Mesenchymal stem cell (in vitro differentiated cells and primary cell): Measurements from ENCODE around the gene PA2G4.

ENCODE experiments used
- DNase-seq: peaks from one replicate; pipeline ENCODE4 v3.0.0-alpha.2; 2013
- H2AFZ ChIP-seq: one replicate; pipeline ENCODE4 v1.6.1; 2013; ENCODE audit warnings: low read depth, mild to moderate bottlenecking, control low read depth, inconsistent platforms, low read length, moderate library complexity
- H2AK5ac ChIP-seq: 2 replicates; pipeline ENCODE4 v1.6.1; 2013; ENCODE audit warnings: low read length, moderate library complexity, mild to moderate bottlenecking, inconsistent platforms; ENCODE audit not compliant: severe bottlenecking
- H2BK120ac ChIP-seq: one replicate; pipeline ENCODE4 v1.6.1; 2013; ENCODE audit warnings: low read depth, mild to moderate bottlenecking, inconsistent platforms, low read length, moderate library complexity
- H2BK12ac ChIP-seq, 2 experiments: one replicate each; pipeline ENCODE4 v1.6.1; 2013; ENCODE audit warnings: inconsistent platforms in 2 of 2, low read length in 2 of 2, mild to moderate bottlenecking in 2 of 2, moderate library complexity in 2 of 2, control low read depth in 1 of 2
- H2BK15ac ChIP-seq: one replicate; pipeline ENCODE4 v1.6.1; 2013; ENCODE audit warnings: mild to moderate bottlenecking, low read depth, inconsistent platforms; ENCODE audit not compliant: poor library complexity, severe bottlenecking
- H2BK5ac ChIP-seq: 2 replicates; pipeline ENCODE4 v1.6.1; 2013; ENCODE audit warnings: low read depth, mild to moderate bottlenecking, low read length, control low read depth, inconsistent platforms; ENCODE audit not compliant: poor library complexity, severe bottlenecking
- H3K14ac ChIP-seq, 2 experiments: one replicate each; pipeline ENCODE4 v1.6.1; 2013; ENCODE audit warnings: inconsistent platforms in 2 of 2, low read length in 2 of 2, control low read depth in 1 of 2, mild to moderate bottlenecking in 1 of 2, moderate library complexity in 1 of 2
- H3K18ac ChIP-seq, 2 experiments: one replicate each; pipeline ENCODE4 v1.6.1; 2013; ENCODE audit warnings: inconsistent platforms in 2 of 2, low read length in 2 of 2, control low read depth in 1 of 2, low read depth in 1 of 2, mild to moderate bottlenecking in 1 of 2
- H3K23ac ChIP-seq, 2 experiments: one replicate each; pipeline ENCODE4 v1.6.1; 2013; ENCODE audit warnings: inconsistent platforms in 2 of 2, low read length in 2 of 2, mild to moderate bottlenecking in 2 of 2, moderate library complexity in 2 of 2, control low read depth in 1 of 2
- H3K27ac ChIP-seq: 2 replicates; pipeline ENCODE4 v1.5.1; 2013; ENCODE audit warnings: mild to moderate bottlenecking, moderate library complexity, low read length, control low read depth, inconsistent platforms; ENCODE audit not compliant: poor library complexity, severe bottlenecking
- H3K27me3 ChIP-seq, 2 experiments: 2 replicates each; pipeline versions ENCODE4 v1.6.1 to v1.7.0; 2013; ENCODE audit warnings: low read length in 2 of 2, mild to moderate bottlenecking in 2 of 2, moderate library complexity in 2 of 2, control low read depth in 1 of 2, inconsistent platforms in 1 of 2; ENCODE audit not compliant: control insufficient read depth in 1 of 2, insufficient read depth in 1 of 2
- H3K36me3 ChIP-seq, 2 experiments: 2 replicates each; pipeline versions ENCODE4 v1.6.1 to v1.7.0; 2013; ENCODE audit warnings: low read length in 2 of 2, control low read depth in 1 of 2, inconsistent platforms in 1 of 2, low read depth in 1 of 2, mild to moderate bottlenecking in 1 of 2; ENCODE audit not compliant: insufficient read depth in 2 of 2, control insufficient read depth in 1 of 2
- H3K4ac ChIP-seq, 2 experiments: one replicate each; pipeline ENCODE4 v1.6.1; 2013; ENCODE audit warnings: inconsistent platforms in 2 of 2, low read length in 2 of 2, mild to moderate bottlenecking in 2 of 2, moderate library complexity in 2 of 2, control low read depth in 1 of 2, low read depth in 1 of 2
- H3K4me1 ChIP-seq: 2 replicates; pipeline ENCODE4 v1.6.1; 2013; ENCODE audit warnings: low read depth, low read length, control low read depth; ENCODE audit not compliant: control insufficient read depth, insufficient read depth
- H3K4me2 ChIP-seq: 2 replicates; pipeline ENCODE4 v1.6.1; 2013; ENCODE audit warnings: low read length, mild to moderate bottlenecking, inconsistent platforms; ENCODE audit not compliant: poor library complexity, severe bottlenecking
- H3K4me3 ChIP-seq, 2 experiments: 2 replicates each; pipeline versions ENCODE4 v1.5.1 to v1.7.0; 2013; ENCODE audit warnings: low read length in 2 of 2, mild to moderate bottlenecking in 2 of 2, control low read depth in 1 of 2, low read depth in 1 of 2; ENCODE audit not compliant: insufficient read depth in 1 of 2
- H3K79me1 ChIP-seq: replicated peaks from 2 replicates; pipeline ENCODE4 v1.6.1; 2013; ENCODE audit warnings: mild to moderate bottlenecking, control low read depth, low read length, inconsistent platforms; ENCODE audit not compliant: poor library complexity, severe bottlenecking
- H3K9ac ChIP-seq: 2 replicates; pipeline ENCODE4 v1.7.0; 2013; ENCODE audit warnings: mild to moderate bottlenecking, low read length, moderate library complexity
- H3K9me3 ChIP-seq: 2 replicates; pipeline ENCODE4 v1.7.0; 2013; ENCODE audit warnings: mild to moderate bottlenecking, low read length; ENCODE audit not compliant: control insufficient read depth
- H4K8ac ChIP-seq: one replicate; pipeline ENCODE4 v1.6.1; 2013; ENCODE audit warnings: inconsistent platforms, mild to moderate bottlenecking, low read length, moderate library complexity
- H4K91ac ChIP-seq: one replicate; pipeline ENCODE4 v1.6.1; 2013; ENCODE audit warnings: mild to moderate bottlenecking, low read length, inconsistent platforms
- whole genome bisulfite sequencing: methylation state at CpG from one replicate; pipeline ENCODE4 v1.1.7; 2013; ENCODE audit warnings: mixed read lengths; 5-methylcytosine and 5-hydroxymethylcytosine counted together

Gene PA2G4

DNA sequence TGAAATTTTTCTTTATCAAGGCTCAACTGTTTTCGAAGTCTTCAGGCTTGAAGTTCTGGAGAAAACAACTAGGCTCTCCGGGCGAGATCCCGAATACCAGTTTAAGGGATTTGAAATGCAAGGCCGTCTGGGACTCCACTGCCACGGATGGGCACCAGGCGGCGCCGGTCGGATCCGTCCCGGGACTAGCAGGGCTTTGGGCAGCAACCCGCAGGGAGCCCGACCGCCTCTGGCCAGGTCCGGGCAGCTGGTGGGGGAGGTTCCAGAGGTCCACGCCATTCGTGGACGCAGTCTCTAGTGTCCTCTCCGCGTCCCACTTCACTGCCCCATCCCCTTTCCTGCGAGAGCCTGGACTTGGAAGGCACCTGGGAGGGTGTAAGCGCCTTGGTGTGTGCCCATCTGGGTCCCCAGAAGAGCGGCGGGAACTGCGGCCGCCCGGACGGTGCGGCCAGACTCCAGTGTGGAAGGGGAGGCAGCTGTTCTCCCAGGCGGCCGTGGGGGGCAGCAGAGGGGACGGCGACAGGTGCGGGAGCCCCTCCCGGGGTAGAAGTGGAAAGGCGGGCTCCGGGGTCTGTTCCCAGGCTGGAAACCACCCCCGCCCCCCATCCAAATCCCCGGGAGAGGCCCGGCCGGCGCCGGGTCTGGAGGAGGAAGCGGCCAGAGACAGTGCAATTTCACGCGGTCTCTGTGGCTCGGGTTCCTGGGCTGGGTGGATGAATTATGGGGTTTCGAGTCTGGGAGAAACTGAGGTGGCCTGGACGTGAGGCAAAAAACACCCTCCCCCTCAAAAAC, 25.2 kb upstream of the PA2G4 start:
- Histone ChIP-seq H3K4me3 (peak overlapping the region; percentile 62 to 85), H2BK12ac (no peak overlapping the region), H3K4ac (no peak overlapping the region), H3K23ac (no peak overlapping the region), H3K18ac (peak overlapping the region in 1 of 2 experiments; percentile 44), H3K27ac (peak overlapping the region; percentile 73), H2AK5ac (no peak overlapping the region), H2BK15ac (no peak overlapping the region), H3K79me1 (no peaks in the 10 kb centered on the region), H3K9me3 (no peaks in the 10 kb centered on the region), H3K36me3 (no peaks in the 10 kb centered on the region), H3K27me3 (peaks cover 29 to 37% of the 10 kb centered on the region in 2 experiments), H4K91ac (no peak overlapping the region), H2BK120ac (no peak overlapping the region), H3K4me2 (peak overlapping the region; percentile 96), H3K4me1 (peaks cover 18% of the 10 kb centered on the region), H2AFZ (peak overlapping the region; percentile 83), H3K9ac (peak overlapping the region; percentile 79), H2BK5ac (no peak overlapping the region), H4K8ac (peak overlapping the region; percentile 46), H3K14ac (no peak overlapping the region)
- peak; percentile 89 for DNase-seq
- WGBS = 2% methylated on average over 28 of the region's 50 CpGs

DNA sequence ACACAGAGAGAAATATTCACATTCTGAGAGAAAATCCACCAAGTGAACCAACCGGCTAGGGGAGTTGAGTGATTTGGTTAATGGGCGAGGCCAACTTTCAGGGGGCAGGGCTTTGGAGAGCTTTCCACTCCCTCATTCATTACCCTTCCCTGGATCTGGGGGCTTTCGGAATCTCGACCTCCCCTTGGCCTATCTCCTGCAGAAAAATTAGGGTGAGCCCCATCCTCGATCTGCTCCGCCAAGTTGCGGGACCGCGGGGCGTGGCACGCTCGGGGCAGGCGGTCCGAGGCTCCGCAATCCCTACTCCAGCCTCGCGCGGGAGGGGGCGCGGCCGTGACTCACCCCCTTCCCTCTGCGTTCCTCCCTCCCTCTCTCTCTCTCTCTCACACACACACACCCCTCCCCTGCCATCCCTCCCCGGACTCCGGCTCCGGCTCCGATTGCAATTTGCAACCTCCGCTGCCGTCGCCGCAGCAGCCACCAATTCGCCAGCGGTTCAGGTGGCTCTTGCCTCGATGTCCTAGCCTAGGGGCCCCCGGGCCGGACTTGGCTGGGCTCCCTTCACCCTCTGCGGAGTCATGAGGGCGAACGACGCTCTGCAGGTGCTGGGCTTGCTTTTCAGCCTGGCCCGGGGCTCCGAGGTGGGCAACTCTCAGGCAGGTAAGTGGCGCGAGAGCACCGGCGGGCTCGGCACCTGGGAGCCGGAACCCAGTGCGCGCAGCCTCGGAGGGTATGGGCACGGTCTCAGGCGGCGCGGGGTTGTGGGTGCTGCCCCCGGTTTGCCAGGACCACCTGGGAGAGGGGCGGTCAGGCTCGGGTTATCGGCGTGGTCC, 24.4 kb upstream of the PA2G4 start, which contains the start of gene ERBB3:
Gene ERBB3 (plus strand): TSS at position 443 of the 833 bp plus-strand sequence. CDS start 136 bp downstream, at position 579.
- no peak within 1 kb of the TSS for H2AK5ac ChIP-seq
- no peak within 1 kb of the TSS for H2BK120ac ChIP-seq
- peak within 1 kb of the TSS; percentile 83 for H2AFZ ChIP-seq
- H3K27ac ChIP-seq = peak within 1 kb of the TSS; percentile 73
- peak within 1 kb of the TSS; percentile 46 for H4K8ac ChIP-seq
- H3K18ac ChIP-seq = peak within 1 kb of the TSS in 1 of 2 experiments; percentile 44
- peak within 1 kb of the TSS; percentile 96 for H3K4me2 ChIP-seq
- H3K4me1 ChIP-seq = peaks cover 18% of the 10 kb centered on the region
- peak within 1 kb of the TSS in 1 of 2 experiments; percentile 56 for H3K4ac ChIP-seq
- no peak within 1 kb of the TSS for H2BK12ac ChIP-seq
- H3K9me3 ChIP-seq = no peaks in the 10 kb centered on the region
- H3K23ac ChIP-seq = peak within 1 kb of the TSS in 1 of 2 experiments; percentile 89
- peak within 1 kb of the TSS in 1 of 2 experiments; percentile 41 for H3K14ac ChIP-seq
- H3K36me3 ChIP-seq = no peaks in the 10 kb centered on the region
- peak; percentile 87 for DNase-seq
- WGBS = under 1% methylated on average over 54 of the region's 59 CpGs
- H3K27me3 ChIP-seq = peaks cover 29 to 37% of the 10 kb centered on the region in 2 experiments
- peak within 1 kb of the TSS; percentile 79 for H3K9ac ChIP-seq
- H3K4me3 ChIP-seq = peak within 1 kb of the TSS; percentile 62 to 85
- H4K91ac ChIP-seq = no peak within 1 kb of the TSS
- H2BK5ac ChIP-seq = peak within 1 kb of the TSS; percentile 20
- H3K79me1 ChIP-seq = no peaks in the 10 kb centered on the region
- H2BK15ac ChIP-seq = peak within 1 kb of the TSS; percentile 20

DNA sequence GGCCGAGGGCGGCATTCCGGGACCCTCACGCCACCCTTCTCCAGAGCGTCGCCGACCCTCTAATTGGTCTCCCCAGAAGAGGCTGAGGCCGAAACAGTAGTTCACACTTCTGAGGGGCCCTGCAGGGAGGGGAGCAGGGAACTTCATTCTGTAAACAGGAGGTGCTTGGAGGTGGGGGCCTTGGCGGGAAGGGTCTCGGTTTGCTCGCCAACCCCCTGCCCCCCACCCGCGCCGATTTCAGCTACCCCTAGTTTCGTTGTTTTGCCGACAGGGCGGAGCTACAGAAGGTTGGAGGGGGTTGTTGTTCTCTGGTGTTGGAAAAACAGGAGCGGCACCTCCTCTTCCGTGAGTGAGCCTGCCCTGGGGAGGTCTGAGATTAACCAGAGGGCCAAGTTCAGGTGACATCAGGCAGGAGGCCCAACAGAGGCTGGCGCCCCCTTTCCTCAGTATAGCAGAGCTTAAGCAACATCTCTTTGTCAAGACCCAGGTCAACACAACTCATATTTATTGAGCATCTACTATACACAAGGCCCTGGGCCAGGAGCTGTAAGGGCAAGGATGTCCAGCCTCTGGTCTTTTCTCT, 23.7 kb upstream of the PA2G4 start:
- peak overlapping the region in 1 of 2 experiments; percentile 89 for H3K23ac ChIP-seq
- no peak overlapping the region for H3K18ac ChIP-seq
- peak overlapping the region; percentile 96 for H3K4me2 ChIP-seq
- H3K36me3 ChIP-seq = no peaks in the 10 kb centered on the region
- peak overlapping the region; percentile 62 to 85 for H3K4me3 ChIP-seq
- DNase-seq = no peak
- peak overlapping the region; percentile 20 for H2BK5ac ChIP-seq
- H3K4me1 ChIP-seq = peaks cover 18% of the 10 kb centered on the region
- H3K79me1 ChIP-seq = no peaks in the 10 kb centered on the region
- no peaks in the 10 kb centered on the region for H3K9me3 ChIP-seq
- H4K91ac ChIP-seq = no peak overlapping the region
- H2AK5ac ChIP-seq = no peak overlapping the region
- no peak overlapping the region for H2BK15ac ChIP-seq
- 12% methylated on average over 6 of the region's 20 CpGs for WGBS
- H3K9ac ChIP-seq = no peak overlapping the region
- peaks cover 29 to 37% of the 10 kb centered on the region in 2 experiments for H3K27me3 ChIP-seq
- no peak overlapping the region for H2BK120ac ChIP-seq
- H4K8ac ChIP-seq = no peak overlapping the region
- H2AFZ ChIP-seq = no peak overlapping the region
- no peak overlapping the region for H3K4ac ChIP-seq
- no peak overlapping the region for H3K27ac ChIP-seq
- no peak overlapping the region for H2BK12ac ChIP-seq
- H3K14ac ChIP-seq = no peak overlapping the region
